Activated CD8-positive, alpha-beta memory T cell treated with anti-CD3 and anti-CD28 coated beads for 1 hour (primary cell): ENCODE data around the gene KCNQ2.

ENCODE experiments used
- DNase-seq, 2 donors: peaks; one replicate each; pipeline ENCODE4 v3.0.0-alpha.2; 2020; ENCODE audit warnings: low read depth in 1 of 2; ENCODE audit errors: extremely low read depth in 1 of 2

Gene KCNQ2

DNA sequence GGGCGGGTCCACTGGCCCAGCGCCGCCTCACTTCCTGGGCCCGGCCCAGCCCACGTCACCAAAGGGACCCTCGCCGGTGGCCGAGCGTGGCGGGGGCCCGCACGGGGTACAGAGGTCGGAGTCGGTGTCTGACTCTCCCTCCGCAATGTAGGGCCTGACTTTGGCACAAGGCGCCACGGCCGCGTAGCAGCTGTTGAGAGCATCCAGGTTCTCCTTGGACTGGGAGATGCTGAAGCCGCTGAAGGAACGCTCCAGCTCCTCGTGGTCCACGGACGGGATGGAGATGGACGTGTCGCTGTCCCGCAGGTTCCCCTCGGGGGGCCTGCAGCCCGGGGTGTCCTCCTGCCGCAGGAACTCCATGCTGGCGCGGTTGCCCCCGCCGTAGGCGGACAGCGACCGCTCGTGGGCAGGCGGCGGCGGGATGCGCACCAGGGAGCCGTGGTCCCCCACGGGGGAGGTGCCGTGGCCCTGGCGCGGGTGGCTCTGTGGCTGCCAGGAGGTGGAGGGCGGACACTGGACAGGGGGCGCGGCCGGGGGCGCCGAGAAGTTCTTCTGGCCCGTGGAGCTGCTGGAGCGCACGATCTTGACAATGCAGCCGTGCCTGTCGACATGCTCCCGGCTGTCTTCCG is 65.7 kb downstream of the KCNQ2 start:
- DNase-seq: no peak

GRCh38 chr20:63406011-63406410 is 66.4 kb downstream of the KCNQ2 start:
- DNase-seq: no peak

DNA sequence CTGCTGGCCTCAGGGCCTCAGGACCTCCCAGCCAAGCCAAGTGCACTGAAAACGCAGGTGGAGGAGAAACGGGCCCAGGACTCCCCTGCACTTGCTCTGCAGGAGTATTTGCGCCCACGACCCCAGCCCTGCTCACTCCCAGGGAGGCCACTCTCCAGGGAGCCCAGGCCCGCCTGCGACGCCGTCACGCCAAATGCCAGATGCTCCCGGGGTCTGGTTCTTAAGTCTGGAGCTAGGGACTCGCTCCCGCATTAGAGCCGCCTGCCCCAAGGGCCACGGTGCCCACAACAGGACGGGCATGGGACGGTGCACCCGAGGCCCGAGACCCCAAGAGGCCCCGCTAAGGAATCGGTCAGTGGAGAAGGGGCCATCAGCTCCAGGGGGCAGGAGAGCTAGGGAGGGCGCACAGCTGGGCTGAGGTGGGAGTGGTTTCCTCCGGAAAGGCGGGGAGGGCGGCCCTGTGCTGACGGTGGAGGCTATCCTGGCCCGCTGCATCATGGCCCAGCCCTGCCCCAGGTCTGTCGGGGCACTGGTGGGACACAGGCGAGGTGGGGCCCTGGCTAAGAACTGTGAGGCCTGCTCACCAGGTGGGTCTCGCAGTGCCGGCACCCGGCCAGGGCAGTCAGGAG is 67.2 kb downstream of the KCNQ2 start:
- no peak for DNase-seq

DNA sequence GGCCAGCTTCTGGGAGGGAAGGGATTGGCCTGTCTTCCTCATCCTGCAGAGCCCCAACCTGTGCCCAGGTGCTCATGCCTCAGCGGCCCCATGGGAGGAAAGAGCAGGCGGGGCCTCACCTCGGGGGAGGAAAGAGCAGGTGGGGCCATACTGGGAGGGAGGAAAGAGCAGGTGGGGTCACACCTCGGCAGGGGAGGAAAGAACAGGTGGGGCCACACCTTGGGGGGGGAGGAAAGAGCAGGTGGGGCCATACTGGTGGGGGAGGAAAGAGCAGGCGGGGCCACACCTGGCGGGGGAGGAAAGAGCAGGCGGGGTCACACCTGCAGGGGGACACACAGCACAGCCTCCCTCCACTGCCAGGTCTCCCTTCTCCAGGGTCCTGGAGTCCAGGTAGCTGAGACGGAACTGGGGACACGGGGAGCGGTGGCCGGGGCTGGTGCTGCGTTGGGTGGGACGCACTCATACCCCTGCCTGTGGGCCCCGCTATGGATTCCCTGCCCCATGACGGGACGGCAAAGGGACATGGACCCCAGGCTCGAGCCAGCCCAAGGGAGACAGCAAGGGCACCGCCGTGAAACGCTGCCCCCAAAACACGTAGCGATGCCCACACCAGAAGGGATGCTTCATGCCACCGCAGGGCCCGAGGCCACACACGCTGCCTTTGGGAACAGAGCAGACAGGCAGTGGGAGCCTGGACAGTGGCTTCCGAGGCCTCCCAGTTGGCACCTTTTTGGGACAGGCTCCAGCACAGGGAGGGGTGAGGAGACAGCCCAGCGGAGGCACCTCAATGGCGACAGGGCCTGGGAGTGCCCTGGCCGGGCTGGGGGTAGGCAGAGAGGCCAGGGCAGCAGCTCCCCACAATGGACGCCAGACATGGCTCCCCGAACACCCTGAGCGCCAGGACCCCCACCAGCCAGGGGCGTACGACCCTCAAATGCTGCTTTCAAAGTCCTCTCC is 68.0 kb downstream of the KCNQ2 start:
- no peak for DNase-seq

GRCh38 chr20:63403403-63404105 is 68.9 kb downstream of the KCNQ2 start:
- DNase-seq: no peak

- DNase-seq: no peak
Measured at GRCh38 chr20:63402860-63403220, 69.6 kb downstream of the KCNQ2 start.

DNA sequence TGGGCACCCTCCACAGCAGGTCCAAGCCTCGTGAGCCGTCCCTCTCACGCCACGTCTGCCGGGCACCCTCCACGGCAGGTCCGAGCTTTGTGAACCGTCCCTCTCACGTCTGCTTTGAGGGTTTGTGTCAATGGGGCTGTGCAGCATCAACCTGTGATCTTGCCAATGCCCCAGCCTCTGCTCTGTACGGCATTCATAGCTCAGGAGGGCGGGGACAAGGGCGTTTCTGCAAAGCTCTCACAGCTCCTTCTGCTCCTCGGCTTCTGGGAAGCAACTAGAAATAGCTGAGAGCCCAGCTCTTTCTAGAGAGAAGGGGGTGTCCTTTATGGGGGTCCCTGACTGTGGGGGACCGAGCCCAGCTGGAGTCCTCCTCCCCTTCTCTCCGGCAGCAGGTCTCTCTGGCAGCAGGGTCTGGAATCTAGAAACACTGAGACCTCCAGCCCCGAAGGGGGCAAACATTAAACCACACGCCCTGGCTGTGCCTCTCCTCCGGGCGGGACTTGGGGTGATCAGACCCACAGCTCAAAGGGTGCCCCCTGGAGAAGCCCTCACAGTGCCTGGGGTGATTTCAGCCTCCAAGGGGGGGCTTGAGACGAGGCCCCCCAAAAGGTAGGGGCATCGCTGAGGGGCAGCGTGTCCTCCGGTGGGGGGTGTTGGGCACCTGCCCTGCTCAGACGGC is 70.1 kb downstream of the KCNQ2 start:
- DNase-seq: no peak

- no peak for DNase-seq
Measured at GRCh38 chr20:63401384-63402110, 70.9 kb downstream of the KCNQ2 start.

- DNase-seq: no peak
Measured at GRCh38 chr20:63400486-63401210, 71.8 kb downstream of the KCNQ2 start.

GRCh38 chr20:63399596-63400375 is 72.7 kb downstream of the KCNQ2 start:
- no peak for DNase-seq

DNA sequence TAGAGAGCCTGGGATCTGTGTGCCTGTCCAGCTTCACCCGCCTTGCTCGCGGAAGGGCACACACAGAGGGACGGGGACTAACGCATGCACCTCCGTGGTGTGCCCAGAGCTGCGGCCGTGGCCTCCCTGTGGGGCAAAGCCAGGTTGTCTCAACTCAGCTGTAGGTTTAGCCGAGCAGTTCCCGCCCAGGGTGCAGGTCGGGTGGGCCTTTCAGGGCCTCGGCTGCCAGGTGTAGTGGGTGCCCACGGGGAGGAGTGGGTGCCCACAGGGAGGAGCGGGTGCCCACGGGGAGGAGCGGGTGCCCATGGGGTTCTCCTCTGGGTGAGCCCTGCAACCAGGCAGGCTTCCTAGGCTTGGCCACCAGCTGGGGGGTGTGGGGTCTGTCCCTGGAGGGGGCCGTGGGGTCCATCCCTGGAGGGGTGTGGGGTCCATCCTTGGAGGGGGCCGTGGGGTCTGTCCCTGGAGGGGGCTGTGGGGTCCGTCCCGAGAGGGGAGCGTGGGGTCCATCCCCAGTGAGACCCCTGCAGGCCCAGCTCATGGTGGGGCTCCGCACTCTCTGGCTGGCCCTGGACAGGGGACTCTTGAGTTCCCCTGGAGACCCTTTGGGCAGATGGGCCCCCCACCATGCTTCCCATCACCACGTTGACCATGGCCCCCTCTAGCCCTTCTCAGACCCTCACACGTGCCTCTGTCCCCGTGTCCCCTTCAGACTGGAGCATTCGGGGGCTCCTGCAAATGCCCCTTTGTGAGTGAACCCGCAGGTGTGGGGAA is 73.5 kb downstream of the KCNQ2 start:
- no peak for DNase-seq

DNA sequence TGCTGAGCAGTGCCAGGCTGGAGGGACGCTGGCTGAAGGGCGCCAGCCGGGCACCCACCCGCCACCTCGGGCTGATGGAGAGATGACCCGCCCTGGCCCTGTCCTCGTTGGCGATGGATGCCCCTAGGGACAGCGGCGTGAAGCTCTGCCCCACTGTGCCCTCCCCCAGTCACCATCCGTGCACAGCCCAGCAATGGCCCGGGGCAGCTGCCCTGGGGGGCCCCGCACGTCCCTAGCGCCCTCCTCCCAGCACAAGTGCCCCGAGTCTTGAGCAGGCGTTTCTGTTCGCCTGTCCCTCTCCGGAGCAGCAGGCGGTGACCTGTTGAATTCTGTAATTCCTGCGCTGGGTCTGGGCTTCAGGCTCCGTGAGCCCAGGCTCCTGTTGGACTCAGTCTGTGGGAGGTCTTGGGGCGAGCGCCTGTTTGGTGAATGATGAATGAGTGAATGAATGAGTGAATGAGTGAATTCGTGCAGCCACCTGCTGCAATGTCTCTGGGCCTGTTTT is 74.5 kb downstream of the KCNQ2 start:
- DNase-seq: no peak

- DNase-seq: no peak
Measured at GRCh38 chr20:63397155-63397843, 75.2 kb downstream of the KCNQ2 start.

DNA sequence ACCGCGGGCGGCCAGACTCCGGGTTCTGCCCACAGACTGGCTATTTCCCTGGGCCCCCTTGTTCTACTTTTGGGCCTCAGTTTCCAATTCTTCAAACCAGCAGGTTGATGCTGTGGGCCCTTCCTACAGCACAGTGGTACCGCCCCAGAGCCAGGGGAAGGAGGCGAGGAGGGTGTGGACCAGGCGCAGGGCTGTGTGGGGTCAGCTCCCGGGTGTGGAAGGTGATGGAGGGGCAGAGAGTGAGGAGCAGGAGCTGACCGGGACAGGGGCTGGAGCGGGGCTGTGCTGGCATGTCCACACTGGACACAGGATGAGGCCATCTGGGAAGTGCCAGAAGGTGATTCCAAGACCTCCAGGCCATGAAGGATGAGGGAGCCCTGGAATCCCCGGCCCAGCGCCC is 76.2 kb downstream of the KCNQ2 start:
- no peak for DNase-seq

DNA sequence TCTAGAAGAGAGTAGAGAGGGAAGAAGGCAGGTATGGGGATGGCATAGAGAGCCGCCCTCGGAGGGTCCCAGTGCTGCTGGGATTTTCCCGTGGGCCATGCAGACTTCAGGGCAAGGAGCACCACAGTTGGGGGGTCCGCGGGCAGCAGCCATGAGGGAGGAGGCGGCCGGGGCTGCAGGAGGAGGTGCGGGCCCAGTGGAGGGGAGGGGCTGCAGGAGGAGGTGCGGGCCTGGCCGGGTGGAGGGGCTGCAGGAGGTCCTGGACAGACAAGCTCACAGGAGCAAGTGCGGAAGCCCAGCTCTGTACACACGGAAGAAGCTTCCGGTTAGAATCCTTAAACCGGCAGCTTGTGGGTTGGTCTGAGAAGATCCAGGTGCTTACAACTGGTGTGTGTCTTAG is 76.7 kb downstream of the KCNQ2 start:
- no peak for DNase-seq

DNA sequence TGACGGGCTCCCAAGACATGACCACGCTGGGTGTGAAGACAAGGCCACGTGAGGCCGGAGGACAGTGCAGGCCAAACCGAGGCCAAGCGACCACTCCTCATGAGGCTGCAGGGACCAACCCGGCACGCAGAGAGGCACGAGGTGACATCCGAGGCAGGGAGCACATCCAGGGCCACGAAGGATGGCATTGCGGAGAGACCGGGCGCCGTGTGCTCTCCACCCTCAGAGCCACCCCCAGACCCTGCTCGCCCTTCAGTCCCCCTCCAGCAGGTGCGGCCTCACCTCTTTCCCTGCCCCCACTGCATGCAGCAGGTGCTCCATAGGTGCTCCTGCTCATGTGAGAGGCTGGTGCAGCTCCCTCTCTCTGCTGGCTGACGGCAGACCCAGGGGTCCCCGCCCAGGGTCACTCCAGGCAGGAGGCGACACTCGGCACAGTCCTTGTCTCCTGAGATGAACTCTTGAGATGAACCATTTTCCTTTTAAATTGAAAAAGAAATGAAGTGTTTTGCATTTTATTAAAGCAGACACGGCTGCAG is 77.5 kb downstream of the KCNQ2 start:
- DNase-seq: no peak
